MM.1S (cell line): ENCODE results near the gene OOSP2.

Experiments used
- DNase-seq: peaks from one replicate; pipeline ENCODE4 v3.0.0-alpha.2; 2015
- H2AFZ ChIP-seq: fragments of 300-600 bp; sonication (generic); 2 replicates; pipeline ENCODE4 v1.6.0; 2016; ENCODE audit warnings: antibody characterized with exemption, low read length
- H3F3A ChIP-seq: fragments of 300-600 bp; sonication (generic); 2 replicates; pipeline ENCODE4 v1.6.1; 2016; ENCODE audit warnings: mild to moderate bottlenecking, antibody characterized with exemption, low read length, moderate library complexity, mixed read lengths; ENCODE audit not compliant: insufficient read depth
- H3K27ac ChIP-seq: fragments of 300-600 bp; sonication (generic); 2 replicates; pipeline ENCODE4 v1.5.1; 2016; ENCODE audit warnings: mild to moderate bottlenecking, low read length
- H3K27me3 ChIP-seq: fragments of 300-600 bp; sonication (generic); replicated peaks from 2 replicates; pipeline ENCODE4 v1.6.0; 2016; ENCODE audit warnings: low read length; ENCODE audit not compliant: insufficient read depth
- H3K36me3 ChIP-seq: fragments of 300-600 bp; sonication (generic); replicated peaks from 2 replicates; pipeline ENCODE4 v1.6.1; 2016; ENCODE audit warnings: mild to moderate bottlenecking, low read length, mixed read lengths; ENCODE audit not compliant: insufficient read depth
- H3K4me1 ChIP-seq: fragments of 300-600 bp; sonication (generic); 2 replicates; pipeline ENCODE4 v1.6.1; 2016; ENCODE audit warnings: low read length, mixed read lengths
- H3K4me2 ChIP-seq: fragments of 300-600 bp; sonication (generic); 2 replicates; pipeline ENCODE4 v1.6.0; 2016; ENCODE audit warnings: low read depth, low read length
- H3K4me3 ChIP-seq: fragments of 300-600 bp; sonication (generic); 2 replicates; pipeline ENCODE4 v1.5.1; 2016; ENCODE audit warnings: low read length, mixed read lengths
- H3K79me2 ChIP-seq: fragments of 300-600 bp; sonication (generic); 2 replicates; pipeline ENCODE4 v1.6.1; 2016; ENCODE audit warnings: mixed run types, low read length, mixed read lengths
- H3K9ac ChIP-seq: fragments of 300-600 bp; sonication (generic); 2 replicates; pipeline ENCODE4 v1.6.1; 2016; ENCODE audit warnings: low read length, mixed read lengths
- H3K9me2 ChIP-seq: fragments of 300-600 bp; sonication (generic); replicated peaks from 2 replicates; pipeline ENCODE4 v1.6.1; 2016; ENCODE audit warnings: mild to moderate bottlenecking, low read length, mixed read lengths; ENCODE audit not compliant: insufficient read depth
- H3K9me3 ChIP-seq: fragments of 300-600 bp; sonication (generic); replicated peaks from 2 replicates; pipeline ENCODE4 v1.6.1; 2016; ENCODE audit warnings: mild to moderate bottlenecking, low read length, mixed read lengths; ENCODE audit not compliant: insufficient read depth
- H4K20me1 ChIP-seq: fragments of 300-600 bp; sonication (generic); 2 replicates; pipeline ENCODE4 v1.6.1; 2016; ENCODE audit warnings: mild to moderate bottlenecking, low read length, moderate library complexity, mixed read lengths; ENCODE audit not compliant: insufficient read depth
- EZH2 ChIP-seq: fragments of 300-600 bp; sonication (generic); optimal IDR thresholded peaks from 2 replicates; pipeline ENCODE3; 2017; ENCODE audit warnings: low read depth, mild to moderate bottlenecking, antibody characterized with exemption, low read length, mixed read lengths
- EZH2phosphoT487 ChIP-seq: fragments of 300-600 bp; sonication (generic); IDR thresholded peaks from 2 replicates; pipeline ENCODE4 v1.6.1; 2018; ENCODE audit warnings: antibody characterized with exemption, low read length
- TF ChIP-seq, protein P1 (sequence below): fragments of 300-600 bp; sonication (generic); IDR thresholded peaks from 2 replicates; pipeline ENCODE4 v1.5.1; 2016; ENCODE audit warnings: antibody characterized with exemption, low read length, mixed read lengths

Gene OOSP2

GRCh38 chr11:59999691-60000090 lies 40.5 kb upstream of the OOSP2 start:
- Histone ChIP-seq H3K9me2 (no peaks in the 10 kb centered on the region), H3K27me3 (no peaks in the 10 kb centered on the region), H3K4me1 (no peaks in the 10 kb centered on the region), H3K9ac (no peak overlapping the region), H3K27ac (no peak overlapping the region), H3K79me2 (no peaks in the 10 kb centered on the region), H3K9me3 (no peaks in the 10 kb centered on the region), H3K36me3 (no peaks in the 10 kb centered on the region), H3F3A (no peaks in the 10 kb centered on the region), H3K4me2 (no peak overlapping the region), H3K4me3 (no peak overlapping the region), H4K20me1 (no peaks in the 10 kb centered on the region), H2AFZ (no peak overlapping the region)
- TF ChIP-seq EZH2phosphoT487, result no peak
- TF ChIP-seq, protein P1, sequence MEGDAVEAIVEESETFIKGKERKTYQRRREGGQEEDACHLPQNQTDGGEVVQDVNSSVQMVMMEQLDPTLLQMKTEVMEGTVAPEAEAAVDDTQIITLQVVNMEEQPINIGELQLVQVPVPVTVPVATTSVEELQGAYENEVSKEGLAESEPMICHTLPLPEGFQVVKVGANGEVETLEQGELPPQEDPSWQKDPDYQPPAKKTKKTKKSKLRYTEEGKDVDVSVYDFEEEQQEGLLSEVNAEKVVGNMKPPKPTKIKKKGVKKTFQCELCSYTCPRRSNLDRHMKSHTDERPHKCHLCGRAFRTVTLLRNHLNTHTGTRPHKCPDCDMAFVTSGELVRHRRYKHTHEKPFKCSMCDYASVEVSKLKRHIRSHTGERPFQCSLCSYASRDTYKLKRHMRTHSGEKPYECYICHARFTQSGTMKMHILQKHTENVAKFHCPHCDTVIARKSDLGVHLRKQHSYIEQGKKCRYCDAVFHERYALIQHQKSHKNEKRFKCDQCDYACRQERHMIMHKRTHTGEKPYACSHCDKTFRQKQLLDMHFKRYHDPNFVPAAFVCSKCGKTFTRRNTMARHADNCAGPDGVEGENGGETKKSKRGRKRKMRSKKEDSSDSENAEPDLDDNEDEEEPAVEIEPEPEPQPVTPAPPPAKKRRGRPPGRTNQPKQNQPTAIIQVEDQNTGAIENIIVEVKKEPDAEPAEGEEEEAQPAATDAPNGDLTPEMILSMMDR, result no peak
- no peak for TF ChIP-seq EZH2
- DNase-seq, result no peak

GRCh38 chr11:60003729-60004128 lies 36.5 kb upstream of the OOSP2 start:
- Histone ChIP-seq H3K9me2 (no peaks in the 10 kb centered on the region), H4K20me1 (no peaks in the 10 kb centered on the region), H3K9ac (no peak overlapping the region), H3K27me3 (no peaks in the 10 kb centered on the region), H3K27ac (no peak overlapping the region), H3K36me3 (no peaks in the 10 kb centered on the region), H3K9me3 (no peaks in the 10 kb centered on the region), H3F3A (no peaks in the 10 kb centered on the region), H3K4me2 (no peak overlapping the region), H2AFZ (no peak overlapping the region), H3K4me3 (no peak overlapping the region), H3K4me1 (no peaks in the 10 kb centered on the region), H3K79me2 (no peaks in the 10 kb centered on the region)
- TF ChIP-seq EZH2, result no peak
- TF ChIP-seq, protein P1, result no peak
- TF ChIP-seq EZH2phosphoT487, result no peak
- no peak for DNase-seq

- no peaks in the 10 kb centered on the region for H3K27me3 ChIP-seq
- H3K9ac ChIP-seq, result no peak overlapping the region
- no peaks in the 10 kb centered on the region for H4K20me1 ChIP-seq
- no peaks in the 10 kb centered on the region for H3K9me2 ChIP-seq
- no peak overlapping the region for H3K4me3 ChIP-seq
- no peak for DNase-seq
- no peaks in the 10 kb centered on the region for H3K36me3 ChIP-seq
- no peak overlapping the region for H3K4me2 ChIP-seq
- H3F3A ChIP-seq, result no peaks in the 10 kb centered on the region
- TF ChIP-seq, protein P1, result no peak
- TF ChIP-seq EZH2, result no peak
- TF ChIP-seq EZH2phosphoT487, result no peak
- no peak overlapping the region for H3K27ac ChIP-seq
- H2AFZ ChIP-seq, result no peak overlapping the region
- H3K79me2 ChIP-seq, result no peaks in the 10 kb centered on the region
- no peaks in the 10 kb centered on the region for H3K9me3 ChIP-seq
- no peaks in the 10 kb centered on the region for H3K4me1 ChIP-seq
Observed at GRCh38 chr11:60005360-60005759, 34.8 kb upstream of the OOSP2 start.
